Fibroblast of skin of left biceps (primary cell): ENCODE results near the gene PYM1.

Experiments used
- DNase-seq, 2 experiments: peaks; one replicate each; pipeline ENCODE4 v3.0.0-alpha.2; 2013; ENCODE audit warnings: low read depth in 2 of 2

Gene PYM1

GRCh38 chr12:55927588-55928502, at the start of gene PYM1:
Gene PYM1 (minus strand): TSS chr12:55927894. CDS start chr12:55927761, 133 bp downstream.
- no peak for DNase-seq

GRCh38 chr12:55974308-55974730, 46.6 kb upstream of the PYM1 start:
- no peak for DNase-seq

GRCh38 chr12:55973599-55974307, 46.1 kb upstream of the PYM1 start, which contains the start of gene RAB5B:
Gene RAB5B (plus strand): TSS chr12:55974078. CDS start chr12:55986961, 12,883 bp downstream.
- DNase-seq: peak; percentile 100

- peak in 1 of 2 experiments; percentile 10 for DNase-seq
These were observed 45.4 kb upstream of the PYM1 start for GRCh38 chr12:55972911-55973598.

DNA sequence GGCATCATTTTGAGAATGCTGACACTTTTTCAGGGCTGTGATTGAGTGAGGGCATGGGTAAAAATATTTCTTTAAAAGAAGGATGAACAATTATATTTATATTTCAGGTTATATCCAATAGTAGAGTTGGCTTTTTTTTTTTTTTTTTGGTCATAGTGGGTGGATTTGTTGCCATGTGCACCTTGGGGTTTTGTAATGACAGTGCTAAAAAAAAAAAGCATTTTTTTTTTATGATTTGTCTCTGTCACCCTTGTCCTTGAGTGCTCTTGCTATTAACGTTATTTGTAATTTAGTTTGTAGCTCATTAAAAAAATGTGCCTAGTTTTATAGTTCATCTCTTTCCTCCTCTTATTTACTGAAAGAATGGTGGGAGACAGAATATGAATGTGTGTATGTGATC, 44.8 kb upstream of the PYM1 start:
- no peak for DNase-seq

DNA sequence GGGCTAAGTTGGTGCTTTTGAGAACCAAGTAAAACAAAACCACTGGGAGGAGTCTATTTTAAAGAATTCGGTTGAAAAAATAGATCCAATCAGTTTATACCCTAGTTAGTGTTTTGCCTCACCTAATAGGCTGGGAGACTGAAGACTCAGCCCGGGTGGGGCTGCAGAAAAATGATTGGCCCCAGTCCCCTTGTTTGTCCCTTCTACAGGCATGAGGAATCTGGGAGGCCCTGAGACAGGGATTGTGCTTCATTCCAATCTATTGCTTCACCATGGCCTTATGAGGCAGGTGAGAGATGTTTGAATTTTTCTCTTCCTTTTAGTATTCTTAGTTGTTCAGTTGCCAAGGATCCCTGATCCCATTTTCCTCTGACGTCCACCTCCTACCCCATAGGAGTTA, 44.3 kb upstream of the PYM1 start:
- DNase-seq: no peak

DNA sequence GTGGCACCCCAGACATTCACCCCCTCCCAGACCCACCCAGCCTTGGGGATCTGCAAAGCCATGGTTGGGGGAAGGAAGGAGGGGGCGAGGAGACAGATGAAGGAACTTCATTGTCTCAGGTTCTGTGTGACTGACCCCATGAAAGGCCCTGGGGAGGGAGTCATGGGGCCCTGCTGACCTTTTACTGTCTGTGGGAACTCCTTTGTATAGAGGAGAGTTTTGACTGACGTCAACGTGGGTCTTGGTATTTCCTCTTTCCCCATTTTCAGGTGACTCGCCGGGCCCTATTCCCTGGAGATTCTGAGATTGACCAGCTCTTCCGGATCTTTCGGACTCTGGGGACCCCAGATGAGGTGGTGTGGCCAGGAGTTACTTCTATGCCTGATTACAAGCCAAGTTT, 43.1 kb upstream of the PYM1 start:
- no peak for DNase-seq

GRCh38 chr12:55969356-55969755, 41.7 kb upstream of the PYM1 start:
- DNase-seq: no peak

DNA sequence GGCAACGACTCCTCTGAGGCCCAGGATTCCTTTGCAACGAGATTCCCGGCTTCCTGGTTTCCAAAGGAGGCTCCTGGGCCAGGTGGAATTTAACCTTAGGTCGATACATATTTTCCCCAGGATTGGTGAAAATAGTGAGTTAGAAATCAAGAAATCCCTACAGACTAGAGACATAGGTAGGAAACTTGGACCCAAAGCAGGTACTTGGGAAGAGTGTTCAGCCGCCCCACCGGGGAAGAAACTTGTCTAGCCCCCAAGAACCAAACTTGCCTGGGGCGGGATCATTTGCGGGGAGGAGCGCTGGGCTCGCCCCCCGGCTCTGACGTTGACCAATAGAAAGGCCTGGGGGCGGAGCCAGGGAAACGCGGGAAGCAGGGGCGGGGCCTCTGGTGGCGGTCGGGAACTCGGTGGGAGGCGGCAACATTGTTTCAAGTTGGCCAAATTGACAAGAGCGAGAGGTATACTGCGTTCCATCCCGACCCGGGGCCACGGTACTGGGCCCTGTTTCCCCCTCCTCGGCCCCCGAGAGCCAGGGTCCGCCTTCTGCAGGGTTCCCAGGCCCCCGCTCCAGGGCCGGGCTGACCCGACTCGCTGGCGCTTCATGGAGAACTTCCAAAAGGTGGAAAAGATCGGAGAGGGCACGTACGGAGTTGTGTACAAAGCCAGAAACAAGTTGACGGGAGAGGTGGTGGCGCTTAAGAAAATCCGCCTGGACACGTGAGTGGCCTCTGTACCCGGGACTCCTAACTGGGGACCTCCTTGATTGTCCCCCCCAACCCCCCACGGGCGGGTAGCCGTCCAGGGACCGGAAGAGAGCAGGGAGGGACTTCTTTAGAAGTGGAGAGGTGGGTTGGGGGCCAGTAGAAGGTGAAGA, 39.0 kb upstream of the PYM1 start, which contains the start of gene CDK2:
Gene CDK2 (plus strand): TSS at position 423 of the 874 bp plus-strand sequence. CDS start 179 bp downstream, at position 602.
- DNase-seq: peak; percentile 24 to 36

DNA sequence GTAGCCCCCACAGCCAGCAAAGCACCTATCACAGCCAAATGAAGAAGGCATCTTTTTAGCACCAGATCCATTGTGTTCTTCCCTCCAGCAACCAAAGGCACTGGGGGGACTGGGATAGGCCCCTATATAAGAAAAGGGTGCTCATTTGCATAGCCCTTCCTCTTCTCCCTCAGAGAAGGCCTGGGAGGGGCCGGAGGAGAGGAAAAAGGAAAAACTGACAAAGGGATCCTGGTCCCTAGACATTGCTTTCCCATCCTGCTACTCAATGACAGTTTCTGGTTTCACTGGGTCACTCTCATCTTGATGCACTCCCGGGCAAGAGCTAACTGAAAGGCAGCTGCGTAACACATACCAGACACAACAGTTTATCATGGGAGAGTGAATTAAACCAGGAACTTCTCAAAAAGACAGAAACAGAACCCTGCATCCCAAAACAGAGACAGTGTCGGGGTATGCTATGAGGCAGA, 38.3 kb upstream of the PYM1 start, which contains the start of gene PMEL:
Gene PMEL (minus strand): TSS at position 102 of the 467 bp plus-strand sequence. CDS start 31 bp downstream, at position 71.
- DNase-seq: no peak

- DNase-seq: no peak
These were observed 37.5 kb upstream of the PYM1 start for GRCh38 chr12:55965240-55965639.

GRCh38 chr12:55963760-55964159, 36.1 kb upstream of the PYM1 start:
- no peak for DNase-seq

DNA sequence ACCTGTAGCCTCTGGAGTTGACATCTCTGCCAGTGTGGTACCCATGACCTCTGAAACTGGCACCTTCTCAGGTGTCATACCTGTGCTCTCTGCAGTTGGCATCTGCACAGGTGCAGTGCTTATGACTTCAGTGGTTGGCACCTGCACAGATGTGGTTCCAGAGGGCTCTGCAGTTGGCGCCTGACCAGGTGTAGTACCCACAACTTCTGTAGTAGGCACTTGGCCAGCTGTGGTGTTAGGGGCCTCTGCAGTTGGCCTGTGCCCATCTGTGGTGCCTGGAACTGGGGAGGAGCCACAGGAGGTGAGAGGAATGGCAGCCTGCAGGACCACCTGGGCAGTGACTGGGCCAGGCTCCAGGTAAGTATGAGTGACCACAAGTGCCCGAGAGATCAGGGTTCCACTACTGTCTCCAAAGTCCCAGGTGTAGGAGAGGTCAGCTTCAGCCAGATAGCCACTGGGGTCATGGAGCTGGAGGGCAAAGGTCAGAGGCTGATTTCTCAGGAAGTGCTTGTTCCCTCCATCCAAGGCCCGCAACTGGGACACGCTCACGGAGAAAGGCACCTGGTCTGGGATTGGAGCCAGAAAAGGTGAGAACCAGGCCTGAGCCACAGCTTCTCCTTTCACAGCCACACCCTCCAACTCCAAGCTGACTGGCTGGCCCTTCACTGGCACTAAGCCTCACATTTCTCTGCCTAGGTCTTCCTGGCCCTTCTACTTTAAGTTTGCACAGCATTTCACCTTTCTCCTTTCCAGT, 29.6 kb upstream of the PYM1 start:
- DNase-seq: no peak

DNA sequence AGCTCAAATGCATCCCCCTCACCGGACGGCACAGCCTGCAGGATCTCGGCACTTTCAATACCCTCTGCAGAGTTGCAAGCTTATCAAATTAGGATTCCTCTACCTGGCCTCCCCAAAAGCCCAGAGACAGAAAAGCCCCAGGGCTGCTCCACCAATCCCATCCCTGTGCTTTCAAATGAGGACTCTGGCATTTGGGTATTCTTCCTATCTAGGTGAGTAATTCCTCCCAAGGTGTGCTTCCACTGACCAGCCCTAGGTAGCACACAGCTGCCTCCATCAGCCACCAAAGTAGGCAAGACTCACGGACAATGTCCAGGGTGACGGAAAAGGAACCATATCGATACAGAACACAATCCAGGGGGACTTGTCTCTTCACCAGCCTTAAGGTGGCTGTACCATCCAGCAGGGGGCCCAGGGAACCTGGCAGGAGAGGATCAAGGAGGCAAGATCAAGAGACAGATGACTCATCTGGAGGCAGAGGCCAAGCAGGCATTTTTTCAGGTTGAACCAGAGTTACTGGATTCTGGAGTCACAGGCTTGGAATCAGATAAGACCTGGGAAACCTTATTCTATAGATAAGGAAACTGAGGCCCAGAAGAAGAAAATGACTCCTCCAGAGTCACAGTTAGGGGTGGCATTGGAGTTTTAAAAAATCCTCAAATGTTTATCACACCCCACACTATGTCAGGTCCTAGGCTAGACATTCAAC, 28.3 kb upstream of the PYM1 start:
- DNase-seq: no peak

- no peak for DNase-seq
These were observed 27.6 kb upstream of the PYM1 start for GRCh38 chr12:55955344-55955743.

GRCh38 chr12:55946553-55946952, 18.9 kb upstream of the PYM1 start:
- DNase-seq: no peak

GRCh38 chr12:55942577-55943136, 15.0 kb upstream of the PYM1 start:
- DNase-seq: no peak

GRCh38 chr12:55942055-55942454, 14.4 kb upstream of the PYM1 start:
- no peak for DNase-seq
